Ramos (cell line): Measurements from ENCODE around the gene TEDC2.

Experiments used
- in situ Hi-C: fragments of 300-500 bp; cut with MboI; formaldehyde crosslinking; loops from one replicate; pipeline ENCODE4 v1.14.3; 2022; ENCODE audit warnings: low sequenced_read_pairs; ENCODE audit not compliant: unreplicated experiment

TEDC2 gene

DNA sequence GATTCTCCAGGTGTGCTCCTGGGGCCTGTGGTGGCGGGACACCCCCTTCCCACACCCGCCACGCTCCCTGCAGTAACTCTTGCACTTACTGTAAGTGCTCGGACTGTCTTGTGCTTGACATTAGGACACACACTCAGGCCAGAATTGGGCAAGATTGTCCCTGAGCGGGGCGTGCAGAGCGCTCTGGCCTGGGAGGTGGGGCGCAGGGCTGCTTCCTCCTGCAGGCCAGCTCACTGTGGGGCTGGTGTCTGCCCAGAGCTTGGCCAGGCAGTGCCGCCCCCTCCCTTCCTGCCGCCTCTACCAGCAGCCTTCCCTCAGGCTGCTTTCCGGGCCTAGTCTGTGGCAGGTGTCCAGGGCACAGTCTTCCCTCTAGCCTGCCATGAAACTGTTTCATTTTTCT, 47.8 kb downstream of the TEDC2 start:
- in situ Hi-C loops: loop anchor here (25.0 kb wide), 1 partner anchor 495 kb away; the partner anchor contains the start of genes NPW and ZNF598

- in situ Hi-C loops: loop anchor here (25.0 kb wide), 1 partner anchor 497 kb away; the partner anchor contains the start of genes NPW and ZNF598
Observed at GRCh38 chr16:2508722-2509400, 49.0 kb downstream of the TEDC2 start.

DNA sequence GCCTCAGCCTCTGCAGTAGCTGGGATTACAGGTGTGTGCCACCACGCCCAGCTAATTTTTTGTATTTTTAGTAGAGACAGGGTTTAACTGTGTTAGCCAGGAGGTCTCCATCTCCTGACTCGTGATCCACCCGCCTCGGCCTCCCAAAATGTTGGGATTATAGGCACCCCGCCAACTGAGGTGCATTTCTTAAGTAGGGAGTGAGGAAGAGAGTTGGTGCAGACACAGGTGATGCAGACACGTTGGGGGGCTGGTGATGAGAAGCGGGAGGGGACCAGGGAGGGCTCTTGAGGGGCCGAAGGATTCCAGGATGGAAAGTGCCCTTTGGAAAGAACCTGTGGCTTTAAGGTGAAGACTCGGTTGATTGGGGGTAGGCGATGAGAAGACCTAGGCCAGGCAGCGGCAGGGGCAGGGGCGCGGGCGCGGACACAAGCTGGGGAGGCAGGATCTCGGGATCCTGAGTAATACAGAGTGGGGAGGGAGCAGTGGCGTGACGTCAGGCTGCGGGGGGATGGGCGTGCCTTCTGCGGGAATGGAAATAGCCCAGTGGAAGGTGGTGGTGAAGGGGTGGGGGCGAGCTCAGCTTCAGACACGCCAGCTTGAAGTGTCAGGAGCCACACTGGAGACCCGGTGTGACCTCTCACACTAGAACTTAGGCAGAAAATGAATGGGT, 51.4 kb downstream of the TEDC2 start:
- in situ Hi-C loops: loop anchor here (25.0 kb wide), 1 partner anchor 499 kb away; the partner anchor contains the start of genes NPW and ZNF598

- in situ Hi-C loops: loop anchor here (25.0 kb wide), 1 partner anchor 500 kb away; the partner anchor contains the start of genes NPW and ZNF598
Observed at GRCh38 chr16:2511996-2512734, 52.3 kb downstream of the TEDC2 start.

DNA sequence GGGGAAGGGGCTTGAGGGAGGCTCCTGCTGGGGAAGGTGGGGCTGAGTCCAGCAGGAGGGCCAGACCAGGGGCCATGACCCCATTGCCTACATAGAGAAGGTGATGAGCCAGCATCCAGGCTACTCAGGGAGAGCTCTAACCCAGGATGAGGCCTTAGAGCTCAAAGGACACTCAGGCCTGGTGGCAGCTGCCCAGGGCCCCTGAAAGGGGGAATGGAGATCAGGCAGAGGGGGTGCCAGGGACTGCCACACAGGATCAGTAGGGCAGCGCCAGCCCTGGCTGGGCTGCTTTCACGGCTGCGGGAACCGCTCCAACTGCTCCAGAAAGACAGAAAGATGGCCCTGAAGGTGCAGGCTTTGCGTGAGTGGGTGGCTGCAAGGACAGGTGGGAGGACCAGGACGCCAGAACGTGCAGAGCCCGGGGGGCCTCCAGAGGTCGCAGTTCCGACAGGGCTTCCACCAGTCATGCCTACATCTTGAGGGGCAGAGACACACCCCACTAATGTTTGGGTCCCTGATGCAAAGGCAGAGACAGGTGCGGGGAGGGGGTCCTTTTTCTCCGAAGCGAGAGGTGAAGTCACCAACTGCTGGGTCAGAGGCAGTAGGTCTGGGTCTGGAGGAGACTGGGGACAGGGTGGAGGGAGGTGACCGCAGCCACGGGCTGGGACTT, 53.0 kb downstream of the TEDC2 start:
- in situ Hi-C loops: loop anchor here (25.0 kb wide), 1 partner anchor 501 kb away; the partner anchor contains the start of genes NPW and ZNF598

DNA sequence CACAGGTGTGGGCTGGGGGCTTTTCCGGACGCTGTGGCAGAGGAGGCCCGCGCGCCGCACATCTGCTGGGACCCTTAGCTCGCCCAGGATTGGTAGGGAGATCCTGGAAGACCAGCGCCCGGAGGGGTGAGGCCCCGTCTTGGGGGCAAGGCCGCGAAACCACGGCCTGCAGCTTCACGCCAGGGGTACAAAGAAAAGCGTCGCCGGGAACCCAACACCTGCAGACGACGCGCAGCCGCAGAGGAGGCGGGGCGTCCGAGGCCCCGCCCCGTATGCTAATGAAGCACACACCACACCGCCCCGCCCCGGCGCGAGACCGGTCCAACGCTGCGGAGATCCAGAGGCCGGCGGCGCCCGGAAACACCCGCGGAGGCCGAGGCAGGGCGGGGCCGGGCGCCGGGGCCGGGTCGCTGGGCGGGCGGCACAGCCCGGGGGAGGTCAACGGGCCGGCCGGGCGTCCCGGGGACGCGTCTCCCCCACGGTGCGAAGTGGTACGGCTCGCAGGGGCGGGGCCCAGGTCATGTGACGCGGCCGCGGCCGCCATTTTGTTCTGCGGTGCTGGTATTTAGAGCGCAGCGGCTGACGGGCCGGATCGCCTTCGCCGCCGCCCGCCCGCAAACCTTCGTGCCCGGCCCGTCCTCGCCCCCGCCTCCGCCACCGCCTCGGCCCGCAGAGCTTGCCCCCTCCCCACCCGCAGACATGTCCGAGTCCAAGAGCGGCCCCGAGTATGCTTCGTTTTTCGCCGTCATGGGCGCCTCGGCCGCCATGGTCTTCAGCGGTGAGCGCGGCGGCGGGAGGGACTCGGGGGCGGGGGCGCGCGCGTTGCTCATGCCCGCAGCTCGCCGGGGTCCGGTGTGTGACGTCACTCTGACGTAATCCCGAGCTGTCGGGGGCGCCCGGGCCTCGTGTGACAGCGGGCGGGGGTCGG, 53.8 kb downstream of the TEDC2 start, which contains the start of gene ATP6V0C:
TSS of gene ATP6V0C (plus strand) at position 548 of the 928 bp plus-strand sequence. CDS start at position 700, 152 bp downstream.
- in situ Hi-C loops: loop anchor here (25.0 kb wide), 1 partner anchor 501 kb away; the partner anchor contains the start of genes NPW and ZNF598
